Eye (tissue), 1 donor: Measurements from ENCODE around the gene THSD7A.
A peak's percentile ranks its signal among the peaks of the same experiment; 100 is the strongest.

Experiments used
- DNase-seq: peaks from one replicate; pipeline ENCODE4 v3.0.0-alpha.2; 2015

THSD7A gene

GRCh38 chr7:11747715-11748485 is 84.1 kb downstream of the THSD7A start:
- DNase-seq: no peak

DNA sequence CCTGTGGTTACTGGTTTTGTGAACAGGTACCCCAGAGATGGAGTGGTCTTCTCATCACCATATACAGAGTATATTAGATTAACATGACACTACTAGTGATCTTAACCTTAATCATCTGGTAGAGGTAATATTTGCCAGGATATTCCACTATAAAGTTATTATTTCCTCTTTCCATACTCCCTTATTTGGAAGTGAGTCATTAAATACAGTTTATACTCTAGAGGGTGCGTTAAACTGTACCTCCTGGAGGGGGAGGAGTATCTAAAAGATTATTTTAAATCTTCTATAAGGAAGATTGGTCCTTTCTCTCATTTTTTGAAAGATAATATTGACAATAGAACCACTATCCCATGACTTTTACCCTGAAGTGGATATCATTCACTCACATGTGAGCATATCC is 85.4 kb downstream of the THSD7A start:
- no peak for DNase-seq

- DNase-seq: no peak
Observed at GRCh38 chr7:11743548-11743947, 88.5 kb downstream of the THSD7A start.

DNA sequence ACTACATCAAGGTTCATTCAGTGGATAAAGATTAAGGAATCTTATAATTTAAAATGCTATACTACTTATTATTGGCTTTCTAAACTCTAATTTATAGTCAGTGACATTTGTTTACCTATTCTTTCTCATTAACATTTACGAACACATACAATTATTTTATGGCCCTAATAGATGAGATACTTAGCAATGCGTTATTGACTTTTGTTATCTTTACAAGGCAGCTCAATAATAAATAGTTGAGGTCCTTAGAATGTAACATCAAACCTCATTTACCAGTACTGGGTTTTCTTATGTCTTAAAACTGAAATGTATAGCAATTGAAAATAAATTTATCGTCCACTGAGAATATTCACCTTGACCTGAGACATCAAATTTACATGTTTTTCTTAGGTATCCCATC is 89.0 kb downstream of the THSD7A start:
- no peak for DNase-seq

- peak; percentile 81 for DNase-seq
Observed at GRCh38 chr7:11742496-11742895, 89.5 kb downstream of the THSD7A start.

GRCh38 chr7:11737723-11738122 is 94.3 kb downstream of the THSD7A start:
- DNase-seq: no peak

DNA sequence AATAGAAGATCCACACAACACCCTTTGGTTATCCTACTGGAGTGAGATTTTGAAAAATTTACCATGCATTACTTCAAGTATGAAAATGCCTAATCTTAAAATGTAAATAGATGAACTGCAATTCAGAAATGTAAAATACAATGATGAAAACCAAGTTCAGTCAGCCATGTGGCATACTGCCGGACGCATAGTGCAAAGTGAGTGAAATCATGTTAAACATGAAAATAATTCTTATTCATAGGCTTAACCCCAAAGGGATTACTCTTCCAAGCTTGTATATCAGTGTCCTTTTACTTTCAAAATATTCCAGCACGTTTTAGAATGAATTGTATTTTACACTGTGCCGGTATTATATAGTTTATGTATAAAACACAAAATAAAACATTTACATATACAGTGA is 99.8 kb downstream of the THSD7A start:
- DNase-seq: no peak

GRCh38 chr7:11730725-11731124 is 101.3 kb downstream of the THSD7A start:
- no peak for DNase-seq

DNA sequence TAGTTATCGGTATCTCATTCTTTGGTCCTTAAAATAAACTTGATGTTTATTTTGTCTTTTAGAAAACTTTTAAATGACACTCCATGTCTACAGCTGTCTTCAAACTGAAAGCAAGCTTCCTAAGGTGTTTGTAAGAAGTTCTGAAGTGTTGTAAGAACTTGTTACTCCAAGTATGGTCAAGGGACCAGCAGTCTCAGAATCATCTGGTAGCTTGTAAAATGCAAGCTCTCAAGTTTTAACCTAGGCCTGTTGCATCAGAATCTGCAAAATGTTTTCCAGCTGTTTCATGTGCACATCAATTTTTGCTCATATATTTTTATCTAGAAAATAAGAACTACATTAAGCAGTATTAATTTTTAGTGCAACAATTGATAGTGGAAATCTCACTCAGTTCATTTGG is 104.1 kb downstream of the THSD7A start:
- no peak for DNase-seq

- peak; percentile 86 for DNase-seq
Observed at GRCh38 chr7:11726794-11727155, 105.2 kb downstream of the THSD7A start.

GRCh38 chr7:11726001-11726793 is 105.8 kb downstream of the THSD7A start:
- DNase-seq: peak; percentile 68

DNA sequence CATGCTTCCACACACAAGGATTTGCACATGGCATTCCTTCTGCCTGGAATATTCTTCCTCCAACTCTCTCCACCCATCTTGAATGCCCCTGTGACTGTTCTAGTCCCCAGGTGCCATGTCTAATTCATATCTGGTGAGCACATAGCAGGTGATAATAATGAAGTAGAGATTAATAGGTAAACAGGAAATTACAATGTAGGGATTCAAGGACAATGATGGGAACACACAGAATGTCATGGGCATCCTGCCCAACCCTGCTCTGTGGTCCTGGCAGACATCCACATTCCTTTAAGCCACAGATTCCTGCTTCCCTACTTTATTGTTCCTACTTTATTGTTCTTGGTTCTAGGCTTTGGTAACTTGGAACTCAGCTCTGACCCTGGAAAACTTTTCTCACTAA is 115.8 kb downstream of the THSD7A start:
- no peak for DNase-seq

DNA sequence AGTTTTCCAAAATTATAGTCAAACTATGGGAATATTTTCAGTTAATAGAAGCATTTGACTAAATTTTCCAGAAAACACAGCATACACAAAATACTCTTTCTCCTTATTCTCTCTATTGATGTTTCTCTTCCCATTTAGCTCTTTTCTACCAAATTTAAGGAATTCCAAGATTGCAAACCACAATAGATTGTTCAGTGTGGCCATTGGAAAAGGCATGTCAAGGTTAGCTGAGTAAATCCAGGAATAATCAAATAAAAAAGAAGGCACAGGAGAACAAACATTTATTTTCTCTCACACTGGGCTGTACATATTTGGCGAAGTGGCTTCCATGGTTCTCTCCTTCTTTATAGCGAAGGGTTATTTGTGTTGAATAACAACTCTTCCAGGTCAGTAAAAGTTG is 117.3 kb downstream of the THSD7A start:
- no peak for DNase-seq

DNA sequence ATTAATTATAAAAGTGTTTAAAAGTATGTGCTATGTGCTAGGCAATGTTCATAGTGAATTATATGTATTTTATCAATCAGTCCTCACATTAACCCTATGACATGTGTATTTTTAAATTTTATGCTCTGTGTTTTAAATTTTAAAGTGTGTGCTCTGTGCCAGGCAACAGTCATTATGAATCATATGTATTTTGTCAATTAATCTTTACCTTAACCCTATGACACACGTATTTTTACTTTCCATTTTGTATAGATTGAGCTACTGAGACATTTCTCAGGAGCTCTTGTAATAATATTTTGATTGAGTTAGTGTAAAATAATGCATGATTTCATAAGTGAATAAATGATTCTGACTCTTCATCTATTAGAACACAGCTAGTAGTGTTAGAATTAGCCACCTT is 117.8 kb downstream of the THSD7A start:
- no peak for DNase-seq

DNA sequence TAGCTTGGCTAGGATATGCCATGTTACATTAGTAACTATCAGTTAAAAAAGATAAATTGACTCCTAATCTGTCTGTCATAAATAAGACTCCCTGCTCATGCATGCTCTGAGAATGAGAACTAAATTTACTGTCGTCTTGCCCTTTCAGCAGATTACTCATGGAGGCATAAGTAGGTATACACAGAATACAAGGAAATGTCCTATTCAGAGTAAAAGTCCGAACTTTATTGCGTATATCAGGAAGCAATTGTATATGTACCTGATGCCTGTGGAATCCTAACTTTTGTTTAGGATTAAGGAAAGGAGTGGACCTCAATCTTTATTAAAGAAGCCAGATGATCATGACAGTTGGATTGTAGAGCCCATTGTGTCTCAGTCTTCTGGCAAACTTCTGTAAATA is 118.6 kb downstream of the THSD7A start:
- no peak for DNase-seq

GRCh38 chr7:11710377-11710776 is 121.6 kb downstream of the THSD7A start:
- peak; percentile 58 for DNase-seq

- no peak for DNase-seq
Observed at GRCh38 chr7:11709196-11709595, 122.8 kb downstream of the THSD7A start.

- no peak for DNase-seq
Observed at GRCh38 chr7:11707606-11708193, 124.3 kb downstream of the THSD7A start.

DNA sequence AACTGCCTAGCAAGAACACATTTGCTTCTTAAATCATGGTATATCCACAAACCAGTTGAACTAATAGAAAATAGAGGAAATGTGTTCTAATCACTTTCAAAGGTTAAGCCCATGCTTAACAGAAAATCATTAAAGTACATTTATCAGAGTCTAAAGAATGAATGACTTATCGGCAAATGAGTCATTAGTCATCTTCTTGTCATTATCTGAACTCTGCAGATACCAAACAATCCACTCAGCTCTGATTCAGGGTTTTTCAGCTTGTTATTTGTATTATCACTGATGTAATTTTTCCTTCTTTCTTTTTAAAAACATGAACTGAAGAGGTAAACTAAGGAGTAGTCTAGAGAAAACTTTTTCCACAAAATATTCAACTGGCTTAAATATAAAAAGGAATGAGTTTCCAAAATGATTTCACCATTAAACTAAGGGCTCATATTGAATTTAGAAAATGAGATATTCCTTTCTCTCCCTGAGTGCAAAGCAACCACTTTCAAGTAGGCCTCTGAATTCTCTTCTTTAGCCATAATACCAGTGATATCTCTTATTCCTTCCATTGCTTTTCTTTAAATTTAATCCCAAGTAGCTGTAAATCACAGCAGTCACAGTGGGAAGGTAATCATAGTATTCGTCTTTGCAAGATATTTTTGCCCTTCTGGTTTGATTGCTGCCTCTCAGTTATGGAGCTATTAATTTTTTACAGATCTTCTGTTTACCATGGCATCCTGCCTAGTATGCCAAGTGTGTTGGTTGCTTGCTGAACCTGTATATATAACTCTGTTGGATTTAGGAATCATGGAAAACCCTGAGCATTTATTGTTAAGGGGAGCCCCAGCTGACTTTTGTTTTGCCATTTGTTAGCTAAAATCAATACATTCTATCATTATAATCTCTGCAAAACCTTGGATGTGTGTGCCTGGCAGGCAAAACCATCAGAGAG is 125.1 kb downstream of the THSD7A start:
- DNase-seq: no peak

DNA sequence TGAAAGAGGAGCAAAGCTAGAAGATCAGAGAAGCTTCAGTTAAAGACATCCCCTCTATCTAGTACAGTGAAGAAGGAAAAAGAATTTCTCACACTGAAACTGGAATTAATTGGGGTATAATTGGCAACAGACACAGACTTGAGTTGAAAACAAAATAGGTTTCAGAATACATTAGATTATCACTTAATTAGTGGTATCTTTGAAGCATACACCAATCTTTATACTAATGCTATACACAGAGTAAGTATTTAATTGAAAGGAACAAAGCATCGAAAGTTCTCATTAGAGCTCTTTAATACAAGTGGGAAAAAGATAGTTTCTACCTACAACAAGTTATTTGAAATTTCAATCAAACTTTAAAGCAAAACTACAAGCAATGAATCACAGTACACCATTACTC is 128.2 kb downstream of the THSD7A start:
- peak; percentile 34 for DNase-seq

DNA sequence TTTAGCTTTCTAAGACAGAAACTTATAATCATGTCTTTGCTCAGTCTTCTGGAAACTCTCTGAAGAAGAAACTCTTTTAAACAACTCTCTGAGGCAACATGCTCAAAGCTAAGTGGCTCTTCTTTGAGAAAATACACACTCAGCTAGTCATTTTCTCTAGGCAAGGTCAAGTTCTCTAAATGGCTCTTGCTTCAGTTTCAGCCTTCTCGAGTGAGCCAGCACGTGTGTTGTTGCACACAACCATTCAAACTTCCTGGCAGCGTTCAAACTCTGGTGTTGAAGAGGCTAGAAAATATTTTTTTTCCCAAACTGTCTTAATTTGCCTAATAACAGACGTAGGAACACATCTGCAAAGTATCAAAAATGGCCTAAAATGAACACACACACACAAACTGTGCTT is 129.1 kb downstream of the THSD7A start:
- peak; percentile 36 for DNase-seq

DNA sequence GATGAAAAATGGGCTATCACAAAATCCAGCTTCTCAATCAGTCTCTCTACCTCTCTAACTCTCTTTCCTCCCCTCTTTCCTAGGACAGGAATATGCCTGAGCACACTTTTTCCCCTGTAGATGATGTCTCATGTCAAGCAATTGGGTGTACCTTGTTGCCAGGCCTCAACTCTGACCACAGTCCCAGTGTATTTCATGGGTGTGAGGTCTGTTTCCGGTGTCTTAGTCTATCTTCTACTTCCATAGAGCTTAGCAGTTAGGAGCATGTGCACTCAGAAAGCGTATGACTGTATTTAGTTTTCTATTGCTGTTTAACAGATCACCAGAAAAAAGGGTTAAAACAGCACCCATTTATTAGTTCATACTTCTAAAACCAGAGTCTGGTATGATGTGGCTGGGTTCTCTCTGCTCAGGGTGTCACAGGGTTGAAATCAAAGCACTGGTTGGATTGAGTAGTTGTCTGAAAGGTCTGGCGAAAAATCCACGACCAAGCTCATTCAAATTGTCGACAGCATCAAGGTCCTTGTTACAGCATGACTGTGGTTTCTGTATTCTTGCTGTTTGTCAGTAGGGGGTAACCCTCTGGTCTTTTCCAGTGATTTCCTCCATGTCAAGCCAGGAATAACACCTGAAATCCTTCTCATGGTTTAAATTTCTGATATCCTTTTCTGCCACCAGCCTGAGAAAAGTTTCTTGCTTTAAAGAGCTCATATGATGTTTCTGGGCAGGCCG is 130.0 kb downstream of the THSD7A start:
- DNase-seq: no peak
